Kidney (tissue), 14 donors: Measurements from ENCODE around the gene BCL7A. TPM values are rescaled to one million over a fixed set of nuclear protein-coding genes. Genes with fewer than 3 reads are reported as not detected.

Source experiments
- DNase-seq, 5 donors: peaks; one replicate each; pipeline ENCODE4 v3.0.0-alpha.2; 2013 to 2020
- FAIRE-seq: peaks from 2 replicates; lab custom pipeline; 2012; peaks lifted over from hg19 to GRCh38; lab: Jason Lieb, UNC
- H3K27ac ChIP-seq, 2 donors: one replicate each; pipeline ENCODE4 v1.7.0; 2013; ENCODE audit warnings: low read depth in 2 of 2, low read length in 2 of 2, inconsistent platforms in 1 of 2
- H3K27me3 ChIP-seq: one replicate; pipeline ENCODE4 v1.7.1; 2013; ENCODE audit warnings: low read length, inconsistent platforms; ENCODE audit not compliant: control insufficient read depth, insufficient read depth
- H3K36me3 ChIP-seq, 3 donors: one replicate each; pipeline versions ENCODE4 v1.7.0 to v1.7.1; 2013; ENCODE audit warnings: low read length in 3 of 3, control low read depth in 1 of 3, inconsistent platforms in 1 of 3; ENCODE audit not compliant: insufficient read depth in 3 of 3, control insufficient read depth in 2 of 3
- H3K4me1 ChIP-seq, 3 donors: one replicate each; pipeline versions ENCODE4 v1.7.0 to v1.7.1; 2013; ENCODE audit warnings: low read length in 3 of 3, inconsistent platforms in 1 of 3, low read depth in 1 of 3; ENCODE audit not compliant: control insufficient read depth in 2 of 3, insufficient read depth in 2 of 3
- H3K4me3 ChIP-seq, 3 donors: one replicate each; pipeline versions ENCODE4 v1.7.0 to v1.8.1; 2013; ENCODE audit warnings: low read length in 3 of 3, control low read depth in 1 of 3, inconsistent platforms in 1 of 3
- H3K9ac ChIP-seq, 3 donors: one replicate each; pipeline versions ENCODE4 v1.7.0 to v1.7.1; 2013; ENCODE audit warnings: low read length in 3 of 3, control low read depth in 1 of 3, inconsistent platforms in 1 of 3
- H3K9me3 ChIP-seq, 3 donors: one replicate each; pipeline versions ENCODE4 v1.7.0 to v1.7.1; 2013; ENCODE audit warnings: low read length in 3 of 3, control low read depth in 1 of 3, inconsistent platforms in 1 of 3; ENCODE audit not compliant: control insufficient read depth in 2 of 3, insufficient read depth in 1 of 3
- CTCF ChIP-seq: IDR thresholded peaks from 3 replicates; pipeline ENCODE4 v1.5.1; 2012; ENCODE audit warnings: mild to moderate bottlenecking, moderate library complexity, borderline replicate concordance; ENCODE audit not compliant: insufficient read depth; ENCODE audit errors: extremely low read depth
- intact Hi-C: fragments of 100-400 bp; cut with DNase I; formaldehyde crosslinking; loops from one replicate; pipeline ENCODE4 v1.11.1; 2022
- polyA plus RNA-seq: library from polyadenylated mRNA; stranded (reverse); fragments of 350-450 nt; fragmentation: Illumina TruSeq; extraction: RNeasy Lipid Tissue Mini Kit (QIAGEN cat#74804); gene quantifications from one replicate; pipeline ENCODE4 v1.2.3, GENCODE V29; 2014; ENCODE audit warnings: low read depth, low replicate concordance; ENCODE audit not compliant: insufficient read depth
- total RNA-seq: library from RNA; stranded (reverse); fragmentation: NEBNext Ultra II Directional; extraction: Animal tissue kit (Norgen Biotek cat#: 25700); gene quantifications from one replicate; pipeline ENCODE4 v1.2.1, GENCODE V29; 2021
- donor health status: control.
- donor health status: control.
- donor health status: control.
- donor health status: control.
- donor health status: control.
- donor health status: DM: yes; HTN: yes; CAD: no.
- donor health status: Normal renal cell carcinoma (clear cell type).

The BCL7A gene
- total and polyA plus RNA-seq, 2 donors from 2014 or later = 6.8 to 22.7 TPM

- Histone ChIP-seq H3K9ac (no peak overlapping the region), H3K4me3 (no peak overlapping the region), H3K27ac (peak overlapping the region in 1 of 2 donors; percentile 3), H3K9me3 (no peaks in the 10 kb centered on the region), H3K4me1 (peaks cover 0 to 43% (median 39%) of the 10 kb centered on the region in 3 donors), H3K36me3 (peaks cover 2 to 4% (median 2%) of the 10 kb centered on the region in 3 donors), H3K27me3 (no peaks in the 10 kb centered on the region)
- DNase-seq (no peak), FAIRE-seq (no peak)
- intact Hi-C loops = no loop called here
- TF ChIP-seq CTCF = no peak
Measured at GRCh38 chr12:122085591-122085990, 63.9 kb downstream of the BCL7A start.

- Histone ChIP-seq H3K9ac (no peak overlapping the region), H3K36me3 (peaks cover 2 to 4% (median 2%) of the 10 kb centered on the region in 3 donors), H3K9me3 (no peaks in the 10 kb centered on the region), H3K4me1 (peaks cover 0 to 45% (median 44%) of the 10 kb centered on the region in 3 donors), H3K27ac (no peak overlapping the region), H3K27me3 (no peaks in the 10 kb centered on the region), H3K4me3 (no peak overlapping the region)
- no peak for FAIRE-seq
- intact Hi-C loops = no loop called here
- no peak for DNase-seq
- TF ChIP-seq CTCF = no peak
Measured at GRCh38 chr12:122086116-122086515, 64.4 kb downstream of the BCL7A start.

GRCh38 chr12:122086641-122087285 is 65.1 kb downstream of the BCL7A start:
- H3K4me1 ChIP-seq = peaks cover 0 to 44% (median 42%) of the 10 kb centered on the region in 3 donors
- intact Hi-C loops = no loop called here
- DNase-seq = no peak
- no peak overlapping the region for H3K9ac ChIP-seq
- H3K27ac ChIP-seq = no peak overlapping the region
- TF ChIP-seq CTCF = no peak
- no peak for FAIRE-seq
- H3K4me3 ChIP-seq = no peak overlapping the region
- peaks cover 2 to 4% (median 2%) of the 10 kb centered on the region in 3 donors for H3K36me3 ChIP-seq
- H3K9me3 ChIP-seq = no peaks in the 10 kb centered on the region
- H3K27me3 ChIP-seq = no peaks in the 10 kb centered on the region
